B cell (primary cell): ENCODE measurements around the gene POLR3GL. TPM values are rescaled to one million over a fixed set of nuclear protein-coding genes. Genes with fewer than 3 reads are reported as not detected.

Source experiments
- ATAC-seq: fragments of 200-7000 bp; cut with Tn5 transposase; one replicate; pipeline ENCODE4 v1.10.0; 2021; ENCODE audit warnings: low read depth, mild to moderate bottlenecking, moderate number of reproducible peaks, moderate library complexity
- CTCF ChIA-PET: fragments of 350-600 bp; sonication (Branson Sonifier 250); formaldehyde crosslinking; loops from one replicate; lab custom pipeline; 2021; ENCODE audit warnings: antibody characterized with exemption, inconsistent platforms; lab: Charles Lee
- POLR2A ChIA-PET: fragments of 350-600 bp; sonication (Branson Sonifier 250); formaldehyde crosslinking; loops from one replicate; lab custom pipeline; 2021; ENCODE audit warnings: antibody characterized with exemption; lab: Charles Lee
- DNase-seq: peaks from one replicate; pipeline ENCODE4 v3.0.0; 2013
- H2AFZ ChIP-seq: 2 replicates; pipeline ENCODE4 v1.6.1; 2012; ENCODE audit warnings: mild to moderate bottlenecking, low read depth, low read length; ENCODE audit not compliant: insufficient read depth, poor library complexity, severe bottlenecking
- H3K27ac ChIP-seq, 2 donors: 1 replicate in 1 of 2; 2 replicates in 1 of 2; pipeline ENCODE4 v1.5.1; 2012 to 2013; ENCODE audit warnings: low read length in 2 of 2, mild to moderate bottlenecking in 2 of 2, moderate library complexity in 1 of 2
- H3K27me3 ChIP-seq, 4 experiments: fragments of 200-600 bp in 1 of 4; sonication (generic) in 1 of 4; replicated peaks in 1 of 4; 1 replicate in 2 of 4; 2 replicates in 2 of 4; pipeline versions ENCODE4 v1.6.1 to v1.7.0; 2013 to 2016; ENCODE audit warnings: low read length in 3 of 4, mild to moderate bottlenecking in 2 of 4, mixed read lengths in 1 of 4, moderate library complexity in 1 of 4; ENCODE audit not compliant: insufficient read depth in 4 of 4, control insufficient read depth in 3 of 4; ENCODE audit errors: control extremely low read depth in 1 of 4
- H3K36me3 ChIP-seq, 2 experiments: replicated peaks in 1 of 2; 1 replicate in 1 of 2; 2 replicates in 1 of 2; pipeline versions ENCODE4 v1.6.1 to v1.7.1; 2013; ENCODE audit warnings: low read length in 1 of 2; ENCODE audit not compliant: insufficient read depth in 2 of 2, control insufficient read depth in 1 of 2; ENCODE audit errors: control extremely low read depth in 1 of 2, extremely low read depth in 1 of 2
- H3K4me1 ChIP-seq, 2 donors: fragments of 200-600 bp in 1 of 2; sonication (generic) in 1 of 2; 1 replicate in 1 of 2; 2 replicates in 1 of 2; pipeline versions ENCODE4 v1.5.1 to v1.6.1; 2013 to 2017; ENCODE audit warnings: low read length in 2 of 2; ENCODE audit not compliant: control insufficient read depth in 2 of 2, insufficient read depth in 2 of 2
- H3K4me2 ChIP-seq: replicated peaks from 2 replicates; pipeline ENCODE3; 2012; ENCODE audit warnings: mild to moderate bottlenecking, low read depth, low read length; ENCODE audit not compliant: poor library complexity, severe bottlenecking
- H3K4me3 ChIP-seq, 5 experiments: fragments of 200-600 bp in 1 of 5; sonication (generic) in 1 of 5; 1 replicate in 3 of 5; 2 replicates in 2 of 5; pipeline versions ENCODE4 v1.5.1 to v1.7.0; 2011 to 2016; ENCODE audit warnings: low read length in 4 of 5, mild to moderate bottlenecking in 4 of 5, low read depth in 2 of 5, control low read depth in 1 of 5, moderate library complexity in 1 of 5; ENCODE audit not compliant: insufficient read depth in 1 of 5; ENCODE audit errors: control extremely low read depth in 1 of 5, extremely low read depth in 1 of 5
- H3K79me2 ChIP-seq: fragments of 200-600 bp; sonication (generic); one replicate; pipeline ENCODE4 v1.6.0; 2016; ENCODE audit warnings: low read length; ENCODE audit not compliant: control insufficient read depth, insufficient read depth
- H3K9ac ChIP-seq: fragments of 200-600 bp; sonication (generic); 2 replicates; pipeline ENCODE4 v1.6.1; 2017; ENCODE audit warnings: mild to moderate bottlenecking, low read length, moderate library complexity
- H3K9me3 ChIP-seq, 3 donors: one replicate each; pipeline versions ENCODE4 v1.6.1 to v1.7.1; 2013; ENCODE audit warnings: low read length in 2 of 3; ENCODE audit not compliant: control insufficient read depth in 2 of 3, insufficient read depth in 1 of 3; ENCODE audit errors: control extremely low read depth in 1 of 3
- H4K20me1 ChIP-seq: 2 replicates; pipeline ENCODE4 v1.6.0; 2012; ENCODE audit warnings: mild to moderate bottlenecking, low read length; ENCODE audit not compliant: insufficient read depth, control insufficient read depth, poor library complexity, severe bottlenecking
- H3K27ac Mint-ChIP-seq: one replicate; pipeline ENCODE4 v1.8.0; 2021; ENCODE audit warnings: mixed read lengths
- H3K27me3 Mint-ChIP-seq: one replicate; pipeline ENCODE4 v1.8.0; 2021; ENCODE audit warnings: mixed read lengths
- H3K4me1 Mint-ChIP-seq: one replicate; pipeline ENCODE4 v1.8.0; 2021; ENCODE audit warnings: mixed read lengths
- H3K4me3 Mint-ChIP-seq: one replicate; pipeline ENCODE4 v1.8.0; 2021; ENCODE audit warnings: mixed read lengths
- H3K9me3 Mint-ChIP-seq: one replicate; pipeline ENCODE4 v1.8.0; 2022; ENCODE audit warnings: mixed read lengths; ENCODE audit not compliant: insufficient read depth
- EZH2 ChIP-seq: IDR thresholded peaks from 2 replicates; pipeline ENCODE4 v1.6.1; 2012; ENCODE audit warnings: borderline replicate concordance, low read depth, mild to moderate bottlenecking, moderate library complexity, low read length; ENCODE audit not compliant: insufficient read depth, poor library complexity, severe bottlenecking
- WGBS: methylation state at CpG from one replicate; pipeline ENCODE4 v1.1.5; 2013; ENCODE audit warnings: missing lambda C conversion rate; ENCODE audit not compliant: insufficient coverage; 5-methylcytosine and 5-hydroxymethylcytosine counted together
- intact Hi-C: fragments of 100-400 bp; cut with micrococcal nuclease; formaldehyde crosslinking; loops from one replicate; pipeline ENCODE4 v1.10.0; 2022
- polyA plus RNA-seq: library from polyadenylated mRNA; depleted of rRNA; stranded (reverse); fragments of >200 nt; gene quantifications from 2 replicates; pipeline ENCODE4 v1.2.3, GENCODE V29; 2012
- total RNA-seq, 2 donors: library from RNA; stranded (reverse); fragments of 120-200 nt in 1 of 2; gene quantifications; 1 replicate in 1 of 2; 2 replicates in 1 of 2; pipeline versions ENCODE4 v1.2.3 to v1.2.4, GENCODE V29; 2013 to 2022
- TF ChIP-seq, protein P1 (sequence below): fragments of 200-600 bp; IDR thresholded peaks from one replicate; pipeline ENCODE4 v1.8.0; 2022; ENCODE audit warnings: antibody characterized with exemption, mild to moderate bottlenecking

POLR3GL gene
- total and polyA plus RNA-seq, 2 donors (not counting 1 experiment from before 2014, with no cell fraction given): 17.6 to 33.3 TPM

DNA sequence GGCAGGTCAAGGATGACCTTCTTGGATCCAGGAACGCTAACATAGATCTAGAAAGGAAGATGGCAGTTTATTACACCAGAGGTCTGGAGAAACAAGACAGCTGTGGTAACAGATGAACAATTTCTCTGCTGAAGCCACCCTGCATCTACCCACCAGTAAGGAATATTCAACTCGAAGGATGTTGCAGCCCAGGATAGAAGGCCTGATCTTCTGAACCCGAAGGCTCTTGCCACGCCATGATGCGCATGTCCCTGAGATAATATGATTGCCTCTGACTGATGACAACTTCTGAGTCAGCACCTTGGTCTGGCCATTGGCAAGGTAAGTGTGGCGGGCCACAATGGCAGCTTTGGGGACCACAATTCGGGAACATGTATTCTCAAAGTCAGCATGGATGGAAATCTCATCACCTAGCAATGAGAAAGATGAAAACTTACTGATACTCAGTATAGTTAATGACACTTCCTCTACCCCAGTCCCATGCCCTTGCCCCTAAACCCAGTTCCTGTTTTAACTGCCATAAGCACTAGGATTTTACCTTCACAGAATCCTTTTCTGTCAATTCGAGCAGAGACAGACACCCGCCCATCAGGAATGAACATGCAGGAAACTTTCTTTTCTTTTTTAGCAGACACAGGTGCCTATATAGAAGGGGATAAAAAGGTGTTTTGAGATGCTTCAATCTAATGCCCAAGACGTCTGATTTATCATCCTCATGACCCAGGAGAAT is 30.1 kb downstream of the POLR3GL start:
- Histone ChIP-seq H3K4me1 (peaks cover 47 to 60% of the 10 kb centered on the region in 2 donors), H3K27ac (peak overlapping the region; percentile 18 to 82), H3K9me3 (no peaks in the 10 kb centered on the region), H3K27me3 (no peaks in the 10 kb centered on the region), H3K4me2 (peak overlapping the region; percentile 80), H3K79me2 (peaks cover 46% of the 10 kb centered on the region), H2AFZ (no peak overlapping the region), H3K36me3 (peaks cover 12 to 40% of the 10 kb centered on the region in 2 experiments), H4K20me1 (peaks cover 39% of the 10 kb centered on the region), H3K4me3 (peak overlapping the region; percentile 81 to 100 (median 95)), H3K9ac (peak overlapping the region; percentile 81)
- DNase-seq (peak; percentile 40), ATAC-seq (no peak)
- WGBS: 13% methylated on average over 7 of the region's 10 CpGs
- TF ChIP-seq, protein P1, sequence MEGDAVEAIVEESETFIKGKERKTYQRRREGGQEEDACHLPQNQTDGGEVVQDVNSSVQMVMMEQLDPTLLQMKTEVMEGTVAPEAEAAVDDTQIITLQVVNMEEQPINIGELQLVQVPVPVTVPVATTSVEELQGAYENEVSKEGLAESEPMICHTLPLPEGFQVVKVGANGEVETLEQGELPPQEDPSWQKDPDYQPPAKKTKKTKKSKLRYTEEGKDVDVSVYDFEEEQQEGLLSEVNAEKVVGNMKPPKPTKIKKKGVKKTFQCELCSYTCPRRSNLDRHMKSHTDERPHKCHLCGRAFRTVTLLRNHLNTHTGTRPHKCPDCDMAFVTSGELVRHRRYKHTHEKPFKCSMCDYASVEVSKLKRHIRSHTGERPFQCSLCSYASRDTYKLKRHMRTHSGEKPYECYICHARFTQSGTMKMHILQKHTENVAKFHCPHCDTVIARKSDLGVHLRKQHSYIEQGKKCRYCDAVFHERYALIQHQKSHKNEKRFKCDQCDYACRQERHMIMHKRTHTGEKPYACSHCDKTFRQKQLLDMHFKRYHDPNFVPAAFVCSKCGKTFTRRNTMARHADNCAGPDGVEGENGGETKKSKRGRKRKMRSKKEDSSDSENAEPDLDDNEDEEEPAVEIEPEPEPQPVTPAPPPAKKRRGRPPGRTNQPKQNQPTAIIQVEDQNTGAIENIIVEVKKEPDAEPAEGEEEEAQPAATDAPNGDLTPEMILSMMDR: no peak
- TF ChIP-seq EZH2: no peak
- H3K4me1 Mint-ChIP-seq: peaks cover 77% of the 10 kb centered on the region
- ChIA-PET CTCF (interaction anchor here (11.7 to 14.8 kb wide), 2 partner anchors 14 kb away, joined by 135 to 207 read pairs; no protein-coding TSS in a partner anchor), POLR2A (interaction anchor here (0.7 to 12.1 kb wide), 9 partner anchors 8 to 30 kb away, joined by 3 to 131 read pairs (median 5); partner anchors contain the start of genes ANKRD34A and POLR3GL)
- intact Hi-C loops: loop anchor here (5.0 kb wide), 1 partner anchor 137 kb away; the partner anchor contains the start of gene PIAS3
- H3K27ac Mint-ChIP-seq: peak overlapping the region; percentile 100
- H3K4me3 Mint-ChIP-seq: peak overlapping the region; percentile 95
- H3K9me3 Mint-ChIP-seq: no peaks in the 10 kb centered on the region
- no peaks in the 10 kb centered on the region for H3K27me3 Mint-ChIP-seq
